Thyroid gland (tissue), 4 donors: ENCODE results near the gene FAM168A.

Experiments
- CTCF ChIP-seq, 6 experiments: fragments of 200-600 bp in 3 of 6; fragments of 450-650 bp in 3 of 6; sonication (generic) in 3 of 6; IDR thresholded peaks; one replicate each; pipeline ENCODE4 v1.5.1; 2016 to 2019; ENCODE audit warnings: antibody characterized with exemption in 6 of 6, mild to moderate bottlenecking in 2 of 6, inconsistent platforms in 1 of 6, moderate library complexity in 1 of 6
- POLR2A ChIP-seq, 2 donors: fragments of 450-650 bp; IDR thresholded peaks; one replicate each; pipeline ENCODE4 v1.6.1; 2017; ENCODE audit warnings: antibody characterized with exemption in 2 of 2, mild to moderate bottlenecking in 2 of 2, moderate library complexity in 1 of 2

GRCh38 chr11:73425108-73425507 lies 172.8 kb downstream of the FAM168A start:
- TF ChIP-seq CTCF (IDR thresholded peaks at IDR 0.05) (no peak), POLR2A (IDR thresholded peaks at IDR 0.05) (no peak)
